GM12878 (cell line): ENCODE data around the gene AGBL5. TPM values are rescaled to one million over a fixed set of nuclear protein-coding genes. Genes with fewer than 3 reads are reported as not detected.

Experiments
- ATAC-seq: fragments of 200-7000 bp; cut with Tn5 transposase; 3 replicates; pipeline ENCODE4 v1.9.1; 2020; ENCODE audit warnings: mild to moderate bottlenecking, moderate library complexity
- BruUV-seq: library from RNA; stranded (reverse); fragments of 400-500 nt; replicated peaks from 2 replicates; lab custom pipeline; 2021; lab: Mats Ljungman, UMichigan
- CTCF ChIA-PET: fragments of 300-600 bp; sonication (Branson Sonifier 250); formaldehyde crosslinking; extraction: SDS; loops from one replicate; lab custom pipeline; 2021; ENCODE audit warnings: inconsistent platforms; lab: Yijun Ruan, JAX
- POLR2A ChIA-PET: fragments of 350-600 bp; formaldehyde crosslinking; extraction: SDS; loops from one replicate; lab custom pipeline; 2021; ENCODE audit warnings: inconsistent platforms; lab: Charles Lee
- RAD21 ChIA-PET: fragments of 300-600 bp; sonication (Branson Sonifier 250); formaldehyde crosslinking; loops from one replicate; lab custom pipeline; 2023; ENCODE audit warnings: antibody characterized with exemption; ENCODE audit not compliant: unreplicated experiment; lab: Charles Lee
- SMC1A ChIA-PET: fragments of 300-600 bp; sonication (Branson Sonifier 250); formaldehyde crosslinking; loops from one replicate; lab custom pipeline; 2023; ENCODE audit not compliant: unreplicated experiment, uncharacterized antibody; lab: Charles Lee
- DNase-seq: peaks from one replicate; pipeline ENCODE4 v3.0.0-alpha.2; 2011; ENCODE audit warnings: low read depth, low spot score
- FAIRE-seq: peaks from 3 replicates; lab custom pipeline; 2011; peaks lifted over from hg19 to GRCh38; lab: Jason Lieb, UNC
- H2AFZ ChIP-seq: 2 replicates; pipeline ENCODE4 v1.6.0; 2011; ENCODE audit warnings: low read depth, low read length, control low read depth; ENCODE audit not compliant: control insufficient read depth
- H3K27ac ChIP-seq: 2 replicates; pipeline ENCODE4 v1.5.1; 2011; ENCODE audit warnings: control low read depth; ENCODE audit not compliant: control insufficient read depth, insufficient read depth
- H3K27me3 ChIP-seq, 2 experiments: replicated peaks in 1 of 2; 2 replicates each; pipeline versions ENCODE4 v1.6.0 to v1.6.1; 2011; ENCODE audit warnings: low read length in 1 of 2; ENCODE audit not compliant: control insufficient read depth in 2 of 2, insufficient read depth in 2 of 2
- H3K36me3 ChIP-seq, 2 experiments: 2 replicates each; pipeline ENCODE4 v1.5.1; 2011; ENCODE audit warnings: low read length in 1 of 2; ENCODE audit not compliant: control insufficient read depth in 2 of 2, insufficient read depth in 2 of 2
- H3K4me1 ChIP-seq: 2 replicates; pipeline ENCODE4 v1.6.1; 2011; ENCODE audit warnings: mild to moderate bottlenecking, low read length, moderate library complexity, mixed read lengths; ENCODE audit not compliant: control insufficient read depth, insufficient read depth
- H3K4me2 ChIP-seq: 2 replicates; pipeline ENCODE4 v1.6.0; 2011; ENCODE audit warnings: control low read depth; ENCODE audit not compliant: control insufficient read depth, insufficient read depth
- H3K4me3 ChIP-seq: fragments of 200-600 bp; sonication (generic); 2 replicates; pipeline ENCODE4 v1.5.1; 2016
- H3K79me2 ChIP-seq: 2 replicates; pipeline ENCODE4 v1.6.0; 2011; ENCODE audit warnings: low read length; ENCODE audit not compliant: control insufficient read depth, insufficient read depth
- H3K9ac ChIP-seq: 2 replicates; pipeline ENCODE4 v1.8.0; 2011; ENCODE audit warnings: low read length, control low read depth, mixed read lengths; ENCODE audit not compliant: control insufficient read depth, insufficient read depth
- H3K9me3 ChIP-seq: replicated peaks from 3 replicates; pipeline ENCODE4 v1.5.1; 2011; ENCODE audit warnings: mild to moderate bottlenecking, low read length; ENCODE audit not compliant: control insufficient read depth, insufficient read depth
- H4K20me1 ChIP-seq: 2 replicates; pipeline ENCODE4 v1.6.0; 2011; ENCODE audit not compliant: control insufficient read depth, insufficient read depth
- BHLHE40 ChIP-seq, 2 experiments: fragments of 450-650 bp in 1 of 2; IDR thresholded peaks; 2 replicates each; pipeline ENCODE4 v1.6.1; 2011 to 2017; ENCODE audit warnings: low read depth in 2 of 2, borderline replicate concordance in 1 of 2, improper control_type of control experiment in 1 of 2, low read length in 1 of 2, mild to moderate bottlenecking in 1 of 2
- CHD1 ChIP-seq: IDR thresholded peaks from 2 replicates; pipeline ENCODE4 v1.6.1; 2012; ENCODE audit warnings: low read depth, low read length, improper control_type of control experiment
- CREM ChIP-seq: IDR thresholded peaks from 2 replicates; pipeline ENCODE4 v1.6.1; 2014; ENCODE audit warnings: antibody characterized with exemption, low read depth
- GATAD2B ChIP-seq: fragments of 450-650 bp; conservative IDR thresholded peaks from 2 replicates; pipeline ENCODE4 v1.6.1; 2017; ENCODE audit warnings: low read depth, mild to moderate bottlenecking, moderate library complexity
- KAT2A ChIP-seq: conservative IDR thresholded peaks from 2 replicates; pipeline ENCODE4 v1.6.1; 2011; ENCODE audit warnings: low read depth, low read length; ENCODE audit not compliant: control insufficient read depth
- NBN ChIP-seq: fragments of 450-650 bp; IDR thresholded peaks from 2 replicates; pipeline ENCODE4 v1.6.1; 2016
- NFYB ChIP-seq: IDR thresholded peaks from 2 replicates; pipeline ENCODE4 v1.6.1; 2011; ENCODE audit warnings: low read depth, mild to moderate bottlenecking, low read length, improper control_type of control experiment, moderate library complexity; ENCODE audit not compliant: insufficient read depth
- PAX5 ChIP-seq: IDR thresholded peaks from 2 replicates; pipeline ENCODE4 v1.6.1; 2011; ENCODE audit warnings: low read depth, low read length, borderline replicate concordance
- RFX5 ChIP-seq: IDR thresholded peaks from 2 replicates; pipeline ENCODE4 v1.6.1; 2011; ENCODE audit warnings: low read depth, low read length, improper control_type of control experiment
- RUNX3 ChIP-seq: IDR thresholded peaks from 2 replicates; pipeline ENCODE4 v1.6.1; 2012; ENCODE audit warnings: low read length, inconsistent platforms
- SIX5 ChIP-seq: IDR thresholded peaks from 2 replicates; pipeline ENCODE4 v1.6.1; 2011; ENCODE audit warnings: mild to moderate bottlenecking, low read depth, low read length, moderate library complexity; ENCODE audit not compliant: severe bottlenecking
- TCF12 ChIP-seq: IDR thresholded peaks from 2 replicates; pipeline ENCODE4 v1.6.1; 2011; ENCODE audit warnings: low read depth, mild to moderate bottlenecking, low read length
- TCF3 ChIP-seq: IDR thresholded peaks from 2 replicates; pipeline ENCODE4 v1.6.1; 2012; ENCODE audit warnings: low read depth, mild to moderate bottlenecking, low read length, borderline replicate concordance; ENCODE audit not compliant: insufficient read depth
- WGBS: methylation state at CpG from one replicate; pipeline ENCODE4 v1.1.6; 2016; ENCODE audit warnings: low lambda C conversion rate; ENCODE audit not compliant: insufficient replicate concordance, insufficient coverage; ENCODE audit errors: missing lambda C conversion rate; 5-methylcytosine and 5-hydroxymethylcytosine counted together
- in situ Hi-C: fragments of 300-500 bp; cut with MboI; formaldehyde crosslinking; loops from 9 replicates; pipeline ENCODE4 v1.14.3; 2018; ENCODE audit warnings: mixed read lengths
- intact Hi-C: fragments of 100-400 bp; cut with micrococcal nuclease; formaldehyde crosslinking; loops from one replicate; pipeline ENCODE4 v1.14.2; 2022; ENCODE audit not compliant: unreplicated experiment
- polyA plus RNA-seq, 11 experiments: library from polyadenylated mRNA; depleted of rRNA in 4 of 11; unstranded in 6 of 11; stranded (reverse) in 5 of 11; fragments of >200 nt; fragmentation: Nextera tagmentation in 4 of 11; fragmentation: Illumina TruSeq in 1 of 11; extraction: Ambion mirVana in 4 of 11; extraction: Trizol in 1 of 11; gene quantifications; 1 replicate in 1 of 11; 2 replicates in 10 of 11; pipeline versions ENCODE4 v1.2.1 to v1.2.3, GENCODE V29; 2011 to 2016; ENCODE audit warnings: inconsistent platforms in 2 of 11, missing spikeins in 2 of 11, low read depth in 1 of 11
- total RNA-seq, 4 experiments: library from RNA; depleted of rRNA in 3 of 4; stranded (reverse); fragments of >200 nt in 3 of 4; fragmentation: Illumina TruSeq in 1 of 4; extraction: Trizol in 1 of 4; gene quantifications; 2 replicates each; pipeline versions ENCODE4 v1.2.1 to v1.2.3, GENCODE V29; 2013 to 2021
- TF ChIP-seq, protein P1 (sequence below), 3 experiments: IDR thresholded peaks in 2 of 3; conservative IDR thresholded peaks in 1 of 3; 2 replicates each; pipeline ENCODE4 v1.5.1; 2011; ENCODE audit warnings: low read depth in 3 of 3, low read length in 3 of 3, mild to moderate bottlenecking in 3 of 3, control low read depth in 2 of 3, moderate library complexity in 2 of 3, inconsistent platforms in 1 of 3, mixed read lengths in 1 of 3; ENCODE audit not compliant: control insufficient read depth in 2 of 3, insufficient read depth in 1 of 3; ENCODE audit errors: extremely low read depth in 1 of 3
- TF ChIP-seq, protein P2 (sequence below): fragments of 450-650 bp; IDR thresholded peaks from 2 replicates; pipeline ENCODE4 v1.6.1; 2017; ENCODE audit warnings: mild to moderate bottlenecking, moderate library complexity

Gene AGBL5
- total and polyA plus RNA-seq, 10 of the 15 experiments (the other 5 are each of a cell fraction or from before 2014, with no cell fraction given) = 1.9 to 28.5 (median 19.5) TPM

DNA sequence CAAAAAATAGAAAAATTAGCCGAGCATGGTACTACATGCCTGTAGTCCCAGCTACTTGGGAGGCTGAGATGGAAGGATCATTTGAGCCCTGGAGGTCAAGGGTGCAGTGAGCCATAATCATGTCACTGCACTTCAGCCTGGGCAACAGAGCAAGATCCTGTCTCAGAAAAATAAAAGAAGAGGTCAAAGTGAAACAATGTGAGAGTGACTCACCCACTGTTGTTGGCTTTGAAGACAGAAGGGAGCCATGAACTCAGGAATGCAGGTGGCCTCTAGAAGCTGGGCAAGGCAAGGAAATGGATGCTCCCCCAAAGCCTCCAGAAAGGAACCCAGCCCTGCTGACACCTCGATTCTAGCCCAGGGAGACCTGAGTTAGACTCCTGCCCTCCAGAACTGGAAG lies 22.4 kb upstream of the AGBL5 start (continued):
- TF ChIP-seq, protein P1, sequence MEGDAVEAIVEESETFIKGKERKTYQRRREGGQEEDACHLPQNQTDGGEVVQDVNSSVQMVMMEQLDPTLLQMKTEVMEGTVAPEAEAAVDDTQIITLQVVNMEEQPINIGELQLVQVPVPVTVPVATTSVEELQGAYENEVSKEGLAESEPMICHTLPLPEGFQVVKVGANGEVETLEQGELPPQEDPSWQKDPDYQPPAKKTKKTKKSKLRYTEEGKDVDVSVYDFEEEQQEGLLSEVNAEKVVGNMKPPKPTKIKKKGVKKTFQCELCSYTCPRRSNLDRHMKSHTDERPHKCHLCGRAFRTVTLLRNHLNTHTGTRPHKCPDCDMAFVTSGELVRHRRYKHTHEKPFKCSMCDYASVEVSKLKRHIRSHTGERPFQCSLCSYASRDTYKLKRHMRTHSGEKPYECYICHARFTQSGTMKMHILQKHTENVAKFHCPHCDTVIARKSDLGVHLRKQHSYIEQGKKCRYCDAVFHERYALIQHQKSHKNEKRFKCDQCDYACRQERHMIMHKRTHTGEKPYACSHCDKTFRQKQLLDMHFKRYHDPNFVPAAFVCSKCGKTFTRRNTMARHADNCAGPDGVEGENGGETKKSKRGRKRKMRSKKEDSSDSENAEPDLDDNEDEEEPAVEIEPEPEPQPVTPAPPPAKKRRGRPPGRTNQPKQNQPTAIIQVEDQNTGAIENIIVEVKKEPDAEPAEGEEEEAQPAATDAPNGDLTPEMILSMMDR (IDR thresholded peaks at IDR 0.05 in 2 of 3, conservative IDR thresholded peaks at IDR 0.05 in 1 of 3; ENCODE audit: control insufficient read depth in 2 of 3, extremely low read depth in 1 of 3, insufficient read depth in 1 of 3, low read depth in 3 of 3, low read length in 3 of 3) = no peak
- TF ChIP-seq, protein P2, sequence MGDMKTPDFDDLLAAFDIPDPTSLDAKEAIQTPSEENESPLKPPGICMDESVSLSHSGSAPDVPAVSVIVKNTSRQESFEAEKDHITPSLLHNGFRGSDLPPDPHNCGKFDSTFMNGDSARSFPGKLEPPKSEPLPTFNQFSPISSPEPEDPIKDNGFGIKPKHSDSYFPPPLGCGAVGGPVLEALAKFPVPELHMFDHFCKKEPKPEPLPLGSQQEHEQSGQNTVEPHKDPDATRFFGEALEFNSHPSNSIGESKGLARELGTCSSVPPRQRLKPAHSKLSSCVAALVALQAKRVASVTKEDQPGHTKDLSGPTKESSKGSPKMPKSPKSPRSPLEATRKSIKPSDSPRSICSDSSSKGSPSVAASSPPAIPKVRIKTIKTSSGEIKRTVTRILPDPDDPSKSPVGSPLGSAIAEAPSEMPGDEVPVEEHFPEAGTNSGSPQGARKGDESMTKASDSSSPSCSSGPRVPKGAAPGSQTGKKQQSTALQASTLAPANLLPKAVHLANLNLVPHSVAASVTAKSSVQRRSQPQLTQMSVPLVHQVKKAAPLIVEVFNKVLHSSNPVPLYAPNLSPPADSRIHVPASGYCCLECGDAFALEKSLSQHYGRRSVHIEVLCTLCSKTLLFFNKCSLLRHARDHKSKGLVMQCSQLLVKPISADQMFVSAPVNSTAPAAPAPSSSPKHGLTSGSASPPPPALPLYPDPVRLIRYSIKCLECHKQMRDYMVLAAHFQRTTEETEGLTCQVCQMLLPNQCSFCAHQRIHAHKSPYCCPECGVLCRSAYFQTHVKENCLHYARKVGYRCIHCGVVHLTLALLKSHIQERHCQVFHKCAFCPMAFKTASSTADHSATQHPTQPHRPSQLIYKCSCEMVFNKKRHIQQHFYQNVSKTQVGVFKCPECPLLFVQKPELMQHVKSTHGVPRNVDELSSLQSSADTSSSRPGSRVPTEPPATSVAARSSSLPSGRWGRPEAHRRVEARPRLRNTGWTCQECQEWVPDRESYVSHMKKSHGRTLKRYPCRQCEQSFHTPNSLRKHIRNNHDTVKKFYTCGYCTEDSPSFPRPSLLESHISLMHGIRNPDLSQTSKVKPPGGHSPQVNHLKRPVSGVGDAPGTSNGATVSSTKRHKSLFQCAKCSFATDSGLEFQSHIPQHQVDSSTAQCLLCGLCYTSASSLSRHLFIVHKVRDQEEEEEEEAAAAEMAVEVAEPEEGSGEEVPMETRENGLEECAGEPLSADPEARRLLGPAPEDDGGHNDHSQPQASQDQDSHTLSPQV = no peak

DNA sequence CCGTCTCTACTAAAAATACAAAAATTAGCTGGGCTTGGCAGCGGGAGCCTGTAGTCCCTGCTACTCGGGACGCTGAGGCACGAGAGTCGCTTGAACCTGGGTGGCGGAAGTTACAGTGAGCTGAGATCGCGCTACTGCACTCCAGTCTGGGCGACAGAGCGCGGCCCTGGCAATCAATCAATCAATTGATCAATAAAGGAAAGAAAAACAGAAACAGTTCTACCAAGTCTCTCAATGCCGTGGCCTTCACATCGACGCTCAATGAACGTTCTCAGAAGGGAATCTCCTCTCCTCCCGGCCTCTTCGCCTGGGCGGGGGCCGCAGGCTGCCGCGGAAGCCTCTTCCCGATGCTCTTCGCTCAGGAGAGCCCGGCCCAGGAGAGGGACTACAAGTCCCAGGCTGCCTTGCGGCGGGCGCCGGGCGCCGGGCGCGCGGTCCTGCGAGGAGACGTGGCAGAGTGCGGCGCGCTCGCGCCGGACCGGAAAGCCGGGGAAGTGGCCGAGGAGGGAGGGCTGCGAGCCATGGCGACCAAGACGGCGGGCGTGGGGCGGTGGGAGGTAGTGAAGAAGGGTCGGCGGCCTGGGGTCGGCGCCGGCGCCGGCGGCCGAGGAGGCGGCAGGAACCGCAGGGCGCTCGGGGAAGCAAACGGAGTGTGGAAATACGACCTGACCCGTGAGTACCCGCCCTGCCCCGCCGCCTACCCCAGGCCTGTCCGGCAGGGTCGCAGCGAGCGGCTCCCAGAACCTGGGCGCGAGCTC lies 18.8 kb upstream of the AGBL5 start, which contains the start of gene TMEM214:
TSS of gene TMEM214 (plus strand) at position 471 of the 758 bp plus-strand sequence. CDS start at position 522, 51 bp downstream.
- ChIA-PET CTCF (interaction anchor here (0.7 to 2.7 kb wide), 9 partner anchors 14 to 271 kb away, joined by 3 to 15 read pairs (median 3); partner anchors contain the start of gene AGBL5), POLR2A (interaction anchor here (1.0 to 5.3 kb wide), 4 partner anchors 13 to 40 kb away, joined by 3 to 45 read pairs (median 16); partner anchors contain the start of genes AGBL5 and OST4), RAD21 (interaction anchor here (1.5 to 2.6 kb wide), 3 partner anchors 9 to 70 kb away, joined by 4 to 11 read pairs (median 10); partner anchors contain the start of gene AGBL5), SMC1A (interaction anchor here (0.6 to 3.0 kb wide), 9 partner anchors 8 to 71 kb away, joined by 3 to 18 read pairs (median 6); partner anchors contain the start of gene AGBL5)
- Histone ChIP-seq H3K4me2 (peak within 1 kb of the TSS; percentile 98), H2AFZ (peak within 1 kb of the TSS; percentile 60), H3K36me3 (peaks cover 7 to 22% of the 10 kb centered on the region in 2 experiments), H3K79me2 (peaks cover 40% of the 10 kb centered on the region), H3K27me3 (no peaks in the 10 kb centered on the region), H3K4me3 (peak within 1 kb of the TSS; percentile 99), H3K9ac (peak within 1 kb of the TSS; percentile 98), H3K4me1 (peaks cover 22% of the 10 kb centered on the region), H4K20me1 (no peaks in the 10 kb centered on the region), H3K27ac (peak within 1 kb of the TSS; percentile 91), H3K9me3 (no peaks in the 10 kb centered on the region)
- FAIRE-seq (peak; percentile 41), DNase-seq (peak; percentile 39), ATAC-seq (peak; percentile 98)
- BruUV-seq = no TSS peak
- in situ Hi-C loops = no loop called here
- intact Hi-C loops = loop anchor here (1.0 to 2.0 kb wide), 2 partner anchors 18 to 48 kb away; no protein-coding TSS in a partner anchor
- WGBS = 0% methylated on average over 43 of the region's 76 CpGs
- TF ChIP-seq TCF3 = no peak
- TF ChIP-seq BHLHE40 (IDR thresholded peaks at IDR 0.05; ENCODE audit: borderline replicate concordance in 1 of 2, low read depth in 2 of 2, low read length in 1 of 2) = peak in 1 of 2 experiments; percentile 34; a peak in 2 of 4 replicates
- TF ChIP-seq SIX5 = peak; percentile 85
- no peak for TF ChIP-seq KAT2A
- peak; percentile 86; the same call in 1 of the 2 replicates for TF ChIP-seq CHD1
- no peak for TF ChIP-seq TCF12
- peak; percentile 85 for TF ChIP-seq GATAD2B
- TF ChIP-seq CREM = peak; percentile 73
- TF ChIP-seq RUNX3 = peak; percentile 45
- no peak for TF ChIP-seq NBN
- TF ChIP-seq RFX5 = no peak
- TF ChIP-seq PAX5 = 0 out of 2 replicates have a peak, but pooled peaks have one; percentile 14
- no peak for TF ChIP-seq NFYB
